T-helper 1 cell treated with Interleukin-12 subunit alpha and Interleukin-12 subunit beta and Interleukin-4 antibody, amounts not matched to agents 30 μg/mL and 1 μg/mL, for 36 hours (primary cell): ENCODE measurements around the gene PKD2.
"Not testable (repeated sequence)": the region's sequence is repeated elsewhere in the genome, so short reads cannot be mapped to it uniquely, and the experiment has no call there.

Source experiments
- H3K27ac Mint-ChIP-seq: one replicate; pipeline ENCODE4 v1.8.0; 2021; ENCODE audit warnings: mild to moderate bottlenecking, mixed read lengths
- H3K27me3 Mint-ChIP-seq: one replicate; pipeline ENCODE4 v1.8.0; 2021; ENCODE audit warnings: low read depth, mixed read lengths
- H3K36me3 Mint-ChIP-seq: one replicate; pipeline ENCODE4 v1.8.0; 2021; ENCODE audit warnings: low read depth, mixed read lengths
- H3K4me1 Mint-ChIP-seq: one replicate; pipeline ENCODE4 v1.8.0; 2021; ENCODE audit warnings: low read depth, mixed read lengths
- H3K4me3 Mint-ChIP-seq: one replicate; pipeline ENCODE4 v1.8.0; 2021; ENCODE audit warnings: mild to moderate bottlenecking, moderate library complexity, mixed read lengths
- H3K9me3 Mint-ChIP-seq: one replicate; pipeline ENCODE4 v1.8.0; 2021; ENCODE audit warnings: mixed read lengths

Gene PKD2

GRCh38 chr4:88112856-88113255, 105.4 kb downstream of the PKD2 start:
- H3K27me3 Mint-ChIP-seq: no peaks in the 10 kb centered on the region
- no peaks in the 10 kb centered on the region for H3K9me3 Mint-ChIP-seq
- H3K4me1 Mint-ChIP-seq: no peaks in the 10 kb centered on the region
- H3K4me3 Mint-ChIP-seq: no peak overlapping the region
- H3K36me3 Mint-ChIP-seq: no peaks in the 10 kb centered on the region
- no peak overlapping the region for H3K27ac Mint-ChIP-seq

GRCh38 chr4:88115587-88115986, 108.2 kb downstream of the PKD2 start:
- no peaks in the 10 kb centered on the region for H3K36me3 Mint-ChIP-seq
- H3K4me3 Mint-ChIP-seq: no peak overlapping the region
- no peaks in the 10 kb centered on the region for H3K27me3 Mint-ChIP-seq
- no peak overlapping the region for H3K27ac Mint-ChIP-seq
- peaks cover 21% of the 10 kb centered on the region for H3K9me3 Mint-ChIP-seq
- no peaks in the 10 kb centered on the region for H3K4me1 Mint-ChIP-seq

GRCh38 chr4:88119943-88120342, 112.5 kb downstream of the PKD2 start:
- H3K4me1 Mint-ChIP-seq: no peaks in the 10 kb centered on the region
- H3K27ac Mint-ChIP-seq: no peak overlapping the region
- peaks cover 32% of the 10 kb centered on the region for H3K9me3 Mint-ChIP-seq
- no peaks in the 10 kb centered on the region for H3K27me3 Mint-ChIP-seq
- H3K4me3 Mint-ChIP-seq: no peak overlapping the region
- peaks cover 1% of the 10 kb centered on the region for H3K36me3 Mint-ChIP-seq

GRCh38 chr4:88122260-88122659, 114.8 kb downstream of the PKD2 start:
- not testable (repeated sequence) for H3K4me1 Mint-ChIP-seq, H3K27me3 Mint-ChIP-seq, H3K36me3 Mint-ChIP-seq, H3K27ac Mint-ChIP-seq, H3K4me3 Mint-ChIP-seq
- H3K9me3 Mint-ChIP-seq: peaks cover 32% of the 10 kb centered on the region
